Measurements from ENCODE around the gene ACVR1B.

ACVR1B gene

GRCh38 chr12:51986834-51987233, 35.3 kb downstream of the ACVR1B start:
- no peaks in the 10 kb centered on the region for H3K27me3 ChIP-seq (ENCODE audit: insufficient read depth, low read length, poor library complexity)
- no peak overlapping the region for H2AFZ ChIP-seq (ENCODE audit: low read depth, low read length)
- no peak overlapping the region for H3K27ac ChIP-seq (ENCODE audit: low read length)
- DNase-seq (no peak), ATAC-seq (ENCODE audit: insufficient read depth, low read depth) (no peak)
- peaks cover 54% of the 10 kb centered on the region for H3K36me3 ChIP-seq (ENCODE audit: insufficient read depth, low read length)
- no peak overlapping the region for H3K4me2 ChIP-seq (ENCODE audit: insufficient read depth, low read length)
- no peak overlapping the region for H3K4me3 ChIP-seq (ENCODE audit: low read depth in 1 of 2, low read length in 2 of 2)
- TF ChIP-seq EZH2 (IDR thresholded peaks at IDR 0.05; ENCODE audit: borderline replicate concordance, low read depth, low read length, severe bottlenecking): no peak
- TF ChIP-seq, protein P1, sequence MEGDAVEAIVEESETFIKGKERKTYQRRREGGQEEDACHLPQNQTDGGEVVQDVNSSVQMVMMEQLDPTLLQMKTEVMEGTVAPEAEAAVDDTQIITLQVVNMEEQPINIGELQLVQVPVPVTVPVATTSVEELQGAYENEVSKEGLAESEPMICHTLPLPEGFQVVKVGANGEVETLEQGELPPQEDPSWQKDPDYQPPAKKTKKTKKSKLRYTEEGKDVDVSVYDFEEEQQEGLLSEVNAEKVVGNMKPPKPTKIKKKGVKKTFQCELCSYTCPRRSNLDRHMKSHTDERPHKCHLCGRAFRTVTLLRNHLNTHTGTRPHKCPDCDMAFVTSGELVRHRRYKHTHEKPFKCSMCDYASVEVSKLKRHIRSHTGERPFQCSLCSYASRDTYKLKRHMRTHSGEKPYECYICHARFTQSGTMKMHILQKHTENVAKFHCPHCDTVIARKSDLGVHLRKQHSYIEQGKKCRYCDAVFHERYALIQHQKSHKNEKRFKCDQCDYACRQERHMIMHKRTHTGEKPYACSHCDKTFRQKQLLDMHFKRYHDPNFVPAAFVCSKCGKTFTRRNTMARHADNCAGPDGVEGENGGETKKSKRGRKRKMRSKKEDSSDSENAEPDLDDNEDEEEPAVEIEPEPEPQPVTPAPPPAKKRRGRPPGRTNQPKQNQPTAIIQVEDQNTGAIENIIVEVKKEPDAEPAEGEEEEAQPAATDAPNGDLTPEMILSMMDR (IDR thresholded peaks at IDR 0.05; ENCODE audit: borderline replicate concordance, extremely low read depth, low read length, poor library complexity, severe bottlenecking): no peak
- H4K20me1 ChIP-seq (ENCODE audit: insufficient read depth, low read length): no peaks in the 10 kb centered on the region
- no peaks in the 10 kb centered on the region for H3K4me1 ChIP-seq (ENCODE audit: insufficient read depth, low read length)
- no peaks in the 10 kb centered on the region for H3K9me3 ChIP-seq (ENCODE audit: insufficient read depth, low read length, severe bottlenecking)
- no peaks in the 10 kb centered on the region for H3K79me2 ChIP-seq (ENCODE audit: insufficient read depth, low read length)
- H3K9ac ChIP-seq (ENCODE audit: low read depth, low read length): no peak overlapping the region

- H3K9ac ChIP-seq (ENCODE audit: low read depth, low read length): no peak overlapping the region
- H3K36me3 ChIP-seq (ENCODE audit: insufficient read depth, low read length): peaks cover 33% of the 10 kb centered on the region
- H4K20me1 ChIP-seq (ENCODE audit: insufficient read depth, low read length): no peaks in the 10 kb centered on the region
- no peak for DNase-seq
- no peaks in the 10 kb centered on the region for H3K4me1 ChIP-seq (ENCODE audit: insufficient read depth, low read length)
- H3K9me3 ChIP-seq (ENCODE audit: insufficient read depth, low read length, severe bottlenecking): no peaks in the 10 kb centered on the region
- no peak overlapping the region for H3K4me2 ChIP-seq (ENCODE audit: insufficient read depth, low read length)
- no peak overlapping the region for H2AFZ ChIP-seq (ENCODE audit: low read depth, low read length)
- no peak for ATAC-seq (ENCODE audit: insufficient read depth, low read depth)
- no peak for TF ChIP-seq EZH2 (IDR thresholded peaks at IDR 0.05; ENCODE audit: borderline replicate concordance, low read depth, low read length, severe bottlenecking)
- TF ChIP-seq, protein P1 (IDR thresholded peaks at IDR 0.05; ENCODE audit: borderline replicate concordance, extremely low read depth, low read length, poor library complexity, severe bottlenecking): peak; percentile 1
- H3K27ac ChIP-seq (ENCODE audit: low read length): no peak overlapping the region
- H3K79me2 ChIP-seq (ENCODE audit: insufficient read depth, low read length): no peaks in the 10 kb centered on the region
- no peak overlapping the region for H3K4me3 ChIP-seq (ENCODE audit: low read depth in 1 of 2, low read length in 2 of 2)
- H3K27me3 ChIP-seq (ENCODE audit: insufficient read depth, low read length, poor library complexity): no peaks in the 10 kb centered on the region
Observed at GRCh38 chr12:51992246-51992645, 40.7 kb downstream of the ACVR1B start.

- ATAC-seq (ENCODE audit: insufficient read depth, low read depth): no peak
- no peak overlapping the region for H3K27ac ChIP-seq (ENCODE audit: low read length)
- no peak overlapping the region for H3K4me3 ChIP-seq (ENCODE audit: low read depth in 1 of 2, low read length in 2 of 2)
- no peak overlapping the region for H3K9ac ChIP-seq (ENCODE audit: low read depth, low read length)
- H3K4me2 ChIP-seq (ENCODE audit: insufficient read depth, low read length): no peak overlapping the region
- no peaks in the 10 kb centered on the region for H3K79me2 ChIP-seq (ENCODE audit: insufficient read depth, low read length)
- H4K20me1 ChIP-seq (ENCODE audit: insufficient read depth, low read length): no peaks in the 10 kb centered on the region
- DNase-seq: no peak
- H3K36me3 ChIP-seq (ENCODE audit: insufficient read depth, low read length): peaks cover 38% of the 10 kb centered on the region
- TF ChIP-seq EZH2 (IDR thresholded peaks at IDR 0.05; ENCODE audit: borderline replicate concordance, low read depth, low read length, severe bottlenecking): no peak
- TF ChIP-seq, protein P1 (IDR thresholded peaks at IDR 0.05; ENCODE audit: borderline replicate concordance, extremely low read depth, low read length, poor library complexity, severe bottlenecking): no peak
- H3K9me3 ChIP-seq (ENCODE audit: insufficient read depth, low read length, severe bottlenecking): no peaks in the 10 kb centered on the region
- H3K27me3 ChIP-seq (ENCODE audit: insufficient read depth, low read length, poor library complexity): no peaks in the 10 kb centered on the region
- no peak overlapping the region for H2AFZ ChIP-seq (ENCODE audit: low read depth, low read length)
- no peaks in the 10 kb centered on the region for H3K4me1 ChIP-seq (ENCODE audit: insufficient read depth, low read length)
Observed at GRCh38 chr12:51994539-51994820, 43.0 kb downstream of the ACVR1B start.

DNA sequence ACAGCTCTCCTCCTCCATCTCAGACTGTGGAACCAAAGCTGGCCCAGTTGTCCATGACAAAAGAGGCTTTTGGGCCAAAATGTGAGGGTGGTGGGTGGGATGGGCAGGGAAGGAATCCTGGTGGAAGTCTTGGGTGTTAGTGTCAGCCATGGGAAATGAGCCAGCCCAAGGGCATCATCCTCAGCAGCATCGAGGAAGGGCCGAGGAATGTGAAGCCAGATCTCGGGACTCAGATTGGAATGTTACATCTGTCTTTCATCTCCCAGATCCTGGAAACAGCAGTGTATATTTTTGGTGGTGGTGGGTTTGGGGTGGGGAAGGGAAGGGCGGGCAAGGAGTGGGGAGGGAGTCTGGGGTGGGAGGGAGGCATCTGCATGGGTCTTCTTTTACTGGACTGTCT, 43.5 kb downstream of the ACVR1B start:
- Histone ChIP-seq H3K79me2 (ENCODE audit: insufficient read depth, low read length) (no peaks in the 10 kb centered on the region), H3K9ac (ENCODE audit: low read depth, low read length) (no peak overlapping the region), H3K27me3 (ENCODE audit: insufficient read depth, low read length, poor library complexity) (no peaks in the 10 kb centered on the region), H2AFZ (ENCODE audit: low read depth, low read length) (no peak overlapping the region), H3K4me3 (ENCODE audit: low read depth in 1 of 2, low read length in 2 of 2) (no peak overlapping the region), H3K9me3 (ENCODE audit: insufficient read depth, low read length, severe bottlenecking) (no peaks in the 10 kb centered on the region), H3K4me1 (ENCODE audit: insufficient read depth, low read length) (no peaks in the 10 kb centered on the region), H3K36me3 (ENCODE audit: insufficient read depth, low read length) (peaks cover 38% of the 10 kb centered on the region), H4K20me1 (ENCODE audit: insufficient read depth, low read length) (no peaks in the 10 kb centered on the region), H3K4me2 (ENCODE audit: insufficient read depth, low read length) (no peak overlapping the region), H3K27ac (ENCODE audit: low read length) (no peak overlapping the region)
- TF ChIP-seq EZH2 (IDR thresholded peaks at IDR 0.05; ENCODE audit: borderline replicate concordance, low read depth, low read length, severe bottlenecking): no peak
- TF ChIP-seq, protein P1 (IDR thresholded peaks at IDR 0.05; ENCODE audit: borderline replicate concordance, extremely low read depth, low read length, poor library complexity, severe bottlenecking): no peak
- ATAC-seq (ENCODE audit: insufficient read depth, low read depth) (no peak), DNase-seq (no peak)

Data from DND-41 (cell line).